Central memory CD8-positive, alpha-beta T cell (primary cell): ENCODE measurements around the gene SLC17A9.
"Not testable (repeated sequence)": the region's sequence is repeated elsewhere in the genome, so short reads cannot be mapped to it uniquely, and the experiment has no call there.

Experiments used
- ATAC-seq: fragments of 150-1000 bp; cut with Tn5 transposase; replicated peaks from 2 replicates; pipeline ENCODE4 v1.10.0; 2022; ENCODE audit warnings: mild to moderate bottlenecking, moderate FRiP score, moderate number of reproducible peaks; ENCODE audit not compliant: poor library complexity, severe bottlenecking; ENCODE audit errors: extremely low read depth
- DNase-seq, 2 donors: peaks; one replicate each; pipeline ENCODE4 v3.0.0; 2021; ENCODE audit warnings: low spot score in 2 of 2
- H3K27ac Mint-ChIP-seq: one replicate; pipeline ENCODE4 v1.8.0; 2022; ENCODE audit warnings: low read depth, mild to moderate bottlenecking, moderate library complexity, mixed read lengths
- H3K27me3 Mint-ChIP-seq: one replicate; pipeline ENCODE4 v1.8.0; 2022; ENCODE audit warnings: mixed read lengths
- H3K36me3 Mint-ChIP-seq: one replicate; pipeline ENCODE4 v1.8.0; 2022; ENCODE audit warnings: mild to moderate bottlenecking, moderate library complexity, mixed read lengths; ENCODE audit not compliant: insufficient read depth
- H3K4me1 Mint-ChIP-seq: one replicate; pipeline ENCODE4 v1.8.0; 2022; ENCODE audit warnings: mixed read lengths
- H3K4me3 Mint-ChIP-seq: one replicate; pipeline ENCODE4 v1.8.0; 2022; ENCODE audit warnings: mild to moderate bottlenecking, moderate library complexity, mixed read lengths
- H3K9me3 Mint-ChIP-seq: one replicate; pipeline ENCODE4 v1.8.0; 2022; ENCODE audit warnings: mixed read lengths

The SLC17A9 gene

DNA sequence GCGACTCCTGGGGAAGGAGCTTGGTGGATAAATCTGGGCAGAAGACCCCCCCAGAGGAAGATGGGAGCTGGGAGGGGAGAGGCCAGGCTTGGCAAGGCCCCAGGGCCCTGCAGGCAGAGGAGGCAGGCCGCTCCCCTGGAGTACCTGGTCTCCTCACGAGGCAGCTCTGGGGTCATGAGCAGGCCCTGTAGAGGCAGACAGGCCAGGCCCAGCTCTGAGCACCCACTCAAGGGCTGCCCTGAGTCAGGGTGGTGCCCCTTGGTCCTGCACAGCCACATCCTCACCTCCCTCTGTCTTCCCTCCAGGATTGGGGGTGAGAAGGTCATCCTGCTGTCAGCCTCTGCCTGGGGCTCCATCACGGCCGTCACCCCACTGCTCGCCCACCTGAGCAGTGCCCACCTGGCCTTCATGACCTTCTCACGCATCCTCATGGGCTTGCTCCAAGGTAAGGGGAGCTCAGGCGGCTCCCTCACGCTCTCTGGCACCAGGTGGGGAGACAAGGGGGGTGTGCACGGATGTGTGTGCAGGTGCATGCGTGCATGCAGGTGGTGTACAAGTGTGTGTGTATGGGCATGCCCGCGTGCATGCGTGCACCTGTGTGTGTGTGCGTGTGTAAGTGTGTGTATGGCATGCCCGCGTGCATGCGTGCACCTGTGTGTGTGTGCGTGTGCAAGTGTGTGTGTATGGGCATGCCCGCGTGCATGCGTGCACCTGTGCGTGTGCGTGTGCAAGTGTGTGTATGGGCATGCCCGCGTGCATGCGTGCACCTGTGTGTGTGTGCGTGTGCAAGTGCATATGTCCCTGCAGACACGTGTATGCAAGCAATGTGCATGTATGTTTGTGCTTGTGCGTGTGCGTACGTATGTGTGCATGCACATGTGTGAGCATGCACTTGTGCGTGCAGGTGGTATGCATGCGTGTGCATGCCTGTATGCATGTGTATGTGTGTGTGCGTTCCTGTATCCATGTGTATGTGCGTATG lies 4.9 kb downstream of the SLC17A9 start:
- DNase-seq (no peak), ATAC-seq (no peak)
- peaks cover 20% of the 10 kb centered on the region for H3K4me1 Mint-ChIP-seq
- H3K4me3 Mint-ChIP-seq: no peak overlapping the region
- H3K36me3 Mint-ChIP-seq: peaks cover 6% of the 10 kb centered on the region
- H3K27me3 Mint-ChIP-seq: no peaks in the 10 kb centered on the region
- H3K9me3 Mint-ChIP-seq: no peaks in the 10 kb centered on the region
- H3K27ac Mint-ChIP-seq: no peak overlapping the region

DNA sequence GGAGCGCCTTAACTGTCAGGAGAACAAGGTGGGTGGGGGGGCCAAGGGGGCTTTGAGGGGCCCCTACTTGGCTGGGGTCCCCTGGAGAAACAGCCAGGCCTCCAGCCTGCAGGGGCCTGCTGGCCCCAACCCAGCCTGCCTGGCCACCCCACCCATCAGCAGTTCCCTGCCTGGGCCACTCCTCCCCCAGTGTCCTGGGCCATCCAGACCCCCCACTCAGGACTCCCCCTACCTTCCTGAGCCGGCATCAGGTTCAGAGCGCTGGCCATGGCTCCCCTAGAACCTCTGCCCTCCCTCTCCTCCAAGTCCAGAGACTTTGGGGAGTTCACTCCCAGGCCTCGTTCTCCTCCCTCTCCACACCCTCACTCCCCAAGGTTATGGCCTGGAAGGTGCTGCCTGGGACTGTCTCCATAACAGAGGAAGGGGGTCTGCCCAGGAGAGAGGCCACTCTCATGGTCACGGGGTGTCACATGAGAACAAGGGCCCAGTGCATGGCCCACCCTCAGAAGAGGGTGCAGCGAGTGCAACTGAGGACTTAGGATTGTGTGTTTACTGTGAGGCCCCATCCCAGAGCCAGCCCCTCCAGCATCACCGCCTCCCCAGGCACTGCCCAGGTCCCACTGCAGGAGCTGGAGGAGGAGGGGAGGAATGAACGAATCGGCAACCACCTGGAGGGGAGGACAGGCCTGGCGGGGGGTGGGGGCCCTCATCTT lies 6.0 kb downstream of the SLC17A9 start:
- no peak for DNase-seq
- H3K27me3 Mint-ChIP-seq: no peaks in the 10 kb centered on the region
- ATAC-seq: no peak
- no peaks in the 10 kb centered on the region for H3K9me3 Mint-ChIP-seq
- H3K27ac Mint-ChIP-seq: no peak overlapping the region
- H3K4me1 Mint-ChIP-seq: peaks cover 14% of the 10 kb centered on the region
- peaks cover 6% of the 10 kb centered on the region for H3K36me3 Mint-ChIP-seq
- H3K4me3 Mint-ChIP-seq: no peak overlapping the region

DNA sequence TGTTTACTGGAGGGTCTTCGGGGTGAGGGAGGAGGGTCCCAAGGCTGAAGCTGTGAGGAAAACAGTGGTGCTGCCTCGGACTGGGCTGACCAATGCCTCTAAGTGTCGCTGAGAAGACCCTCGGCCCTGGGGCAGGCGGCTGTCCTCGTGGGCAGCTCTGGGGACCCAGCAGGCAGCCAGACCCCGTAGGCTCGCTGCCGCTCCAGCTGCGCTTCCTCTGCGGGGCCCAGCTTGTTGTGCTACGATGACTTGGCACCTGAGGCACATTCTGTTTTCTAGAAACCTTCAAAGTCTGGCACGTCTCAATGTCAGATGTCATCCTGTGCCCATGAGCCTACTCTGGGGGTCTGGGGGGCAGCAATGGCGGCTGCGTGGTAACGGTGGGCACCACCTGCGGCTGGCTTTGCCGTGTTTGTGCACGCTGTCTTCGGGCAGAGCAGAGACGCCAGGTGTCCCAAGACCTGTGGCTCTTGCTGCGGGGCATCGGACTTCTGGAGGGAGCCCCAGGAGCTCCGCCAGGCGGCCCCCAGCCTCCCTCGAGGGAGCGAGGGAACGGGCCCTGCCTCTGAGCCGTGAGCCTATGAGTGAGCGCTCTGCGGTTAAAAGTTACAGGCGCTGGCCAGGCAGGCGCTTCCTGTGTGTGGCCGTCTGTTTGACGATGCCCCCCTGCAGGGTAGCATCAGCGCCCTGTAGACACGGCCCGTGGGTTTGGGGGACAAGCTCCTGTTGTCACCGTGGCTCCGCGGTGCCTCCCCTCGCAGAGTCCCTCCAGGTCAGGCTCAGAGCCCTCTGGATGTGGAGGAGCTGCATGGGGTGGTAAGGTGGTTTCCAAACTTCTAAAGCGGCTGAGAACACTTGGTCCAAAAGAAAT lies 6.8 kb downstream of the SLC17A9 start:
- H3K27me3 Mint-ChIP-seq: no peaks in the 10 kb centered on the region
- H3K4me3 Mint-ChIP-seq: no peak overlapping the region

DNA sequence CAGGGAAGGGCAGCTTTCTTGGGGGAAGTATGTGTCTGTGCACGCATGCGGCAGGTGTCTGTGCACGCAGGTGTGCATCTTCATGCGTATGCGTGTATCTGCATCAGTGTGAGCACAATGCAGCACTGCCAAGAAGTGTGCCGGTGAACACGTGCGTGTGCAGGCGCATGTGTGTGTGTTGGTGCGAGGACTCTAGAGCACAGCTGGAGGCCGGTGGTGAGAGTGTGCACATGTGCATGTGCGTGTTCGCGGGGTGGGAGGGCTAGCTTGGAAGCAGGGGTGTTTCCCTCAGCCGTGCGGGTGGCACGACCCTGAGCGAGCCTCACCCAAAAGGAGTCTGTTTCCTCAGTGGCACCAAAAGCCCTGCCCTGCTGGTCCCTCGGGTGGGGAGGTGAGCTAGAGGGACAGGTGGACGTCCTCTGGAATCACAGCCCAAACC lies 7.5 kb downstream of the SLC17A9 start:
- Mint-ChIP-seq H3K36me3 (peaks cover 5% of the 10 kb centered on the region), H3K4me1 (no peaks in the 10 kb centered on the region), H3K9me3 (no peaks in the 10 kb centered on the region), H3K27ac (no peak overlapping the region), H3K27me3 (no peaks in the 10 kb centered on the region), H3K4me3 (no peak overlapping the region)
- ATAC-seq (no peak), DNase-seq (no peak)

More for the DNA sequence above, 6.8 kb downstream of the SLC17A9 start:
- Mint-ChIP-seq H3K9me3 (no peaks in the 10 kb centered on the region), H3K36me3 (peaks cover 5% of the 10 kb centered on the region), H3K27ac (no peak overlapping the region), H3K4me1 (peaks cover 6% of the 10 kb centered on the region)
- DNase-seq (no peak), ATAC-seq (no peak)

DNA sequence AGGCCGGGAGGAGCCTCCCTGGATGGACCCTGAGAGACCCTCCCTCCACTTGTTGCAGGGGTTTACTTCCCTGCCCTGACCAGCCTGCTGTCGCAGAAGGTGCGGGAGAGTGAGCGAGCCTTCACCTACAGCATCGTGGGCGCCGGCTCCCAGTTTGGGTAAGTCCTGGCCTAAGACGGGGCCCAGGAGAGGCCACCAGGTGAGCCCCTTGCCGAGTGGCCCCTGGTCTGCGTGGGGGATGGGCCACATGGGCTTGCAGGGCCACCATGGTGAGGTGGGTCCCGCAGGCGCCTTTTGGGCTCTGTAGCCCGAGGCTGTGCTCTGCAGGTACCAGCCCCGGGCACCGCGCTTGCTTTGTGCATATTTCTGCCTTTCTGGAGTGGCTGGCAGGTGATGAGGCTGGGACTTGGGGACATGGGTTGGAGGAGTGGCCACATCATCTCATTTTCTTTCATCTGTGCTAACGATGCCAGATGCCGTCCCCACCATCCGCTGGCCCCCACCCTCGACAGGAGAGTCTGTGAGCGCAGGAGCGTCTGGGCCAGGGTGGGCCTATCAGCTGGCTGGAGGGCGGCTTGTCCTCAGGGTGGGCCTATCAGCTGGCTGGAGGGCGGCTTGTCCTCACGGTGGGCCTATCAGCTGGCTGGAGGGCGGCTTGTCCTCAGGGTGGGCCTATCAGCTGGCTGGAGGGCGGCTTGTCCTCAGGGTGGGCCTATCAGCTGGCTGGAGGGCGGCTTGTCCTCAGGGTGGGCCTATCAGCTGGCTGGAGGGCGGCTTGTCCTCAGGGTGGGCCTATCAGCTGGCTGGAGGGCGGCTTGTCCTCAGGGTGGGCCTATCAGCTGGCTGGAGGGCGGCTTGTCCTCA lies 8.2 kb downstream of the SLC17A9 start:
- not testable (repeated sequence) for H3K9me3 Mint-ChIP-seq, H3K27me3 Mint-ChIP-seq, H3K36me3 Mint-ChIP-seq, H3K4me1 Mint-ChIP-seq, DNase-seq, H3K27ac Mint-ChIP-seq, ATAC-seq, H3K4me3 Mint-ChIP-seq

DNA sequence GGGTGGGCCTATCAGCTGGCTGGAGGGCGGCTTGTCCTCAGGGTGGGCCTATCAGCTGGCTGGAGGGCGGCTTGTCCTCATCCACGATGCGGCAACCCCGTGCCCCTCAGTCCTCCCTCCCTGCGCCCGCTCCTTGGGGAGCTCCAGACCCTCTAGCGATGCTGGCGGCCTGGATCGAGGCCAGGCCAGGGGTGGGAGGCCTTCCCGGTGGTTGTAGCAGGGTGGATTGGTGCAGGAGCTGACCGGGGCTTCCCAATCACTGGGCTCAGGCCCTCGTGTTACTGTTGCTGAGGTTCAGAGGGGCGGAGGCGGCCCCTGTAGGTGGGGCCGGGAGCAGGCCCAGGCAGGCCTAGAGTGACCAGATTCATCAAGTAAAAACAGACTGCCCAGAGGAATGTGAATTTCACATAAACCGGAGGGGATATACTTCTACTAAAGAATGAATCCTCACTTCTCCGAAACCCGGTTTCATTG lies 8.8 kb downstream of the SLC17A9 start:
- H3K4me1 Mint-ChIP-seq: no peaks in the 10 kb centered on the region
- no peak overlapping the region for H3K4me3 Mint-ChIP-seq
- no peaks in the 10 kb centered on the region for H3K27me3 Mint-ChIP-seq
- H3K9me3 Mint-ChIP-seq: no peaks in the 10 kb centered on the region
- no peak for DNase-seq
- H3K27ac Mint-ChIP-seq: no peak overlapping the region
- no peak for ATAC-seq
- H3K36me3 Mint-ChIP-seq: peaks cover 5% of the 10 kb centered on the region

DNA sequence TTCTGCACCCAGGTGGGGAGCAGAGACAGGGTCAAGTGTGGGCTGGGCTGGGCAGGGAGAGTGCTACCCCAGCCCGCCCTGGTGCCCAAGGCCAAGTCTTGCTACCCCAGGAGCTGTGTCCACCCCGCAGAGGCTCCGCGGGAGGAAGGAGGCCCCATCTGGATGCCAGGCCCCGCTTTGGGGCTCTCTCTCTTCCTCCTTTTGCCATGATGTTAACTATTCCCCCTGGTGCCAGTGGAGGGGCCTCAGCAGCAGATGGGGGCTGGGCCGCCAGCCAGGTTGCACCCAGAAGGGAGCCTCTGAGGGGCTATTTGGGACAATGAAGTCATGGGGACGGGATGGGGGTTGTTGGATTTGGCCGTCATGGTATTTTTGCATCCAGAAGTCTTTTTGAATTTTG lies 9.3 kb downstream of the SLC17A9 start:
- Mint-ChIP-seq H3K9me3 (no peaks in the 10 kb centered on the region), H3K4me1 (no peaks in the 10 kb centered on the region), H3K27me3 (no peaks in the 10 kb centered on the region), H3K36me3 (peaks cover 5% of the 10 kb centered on the region), H3K27ac (no peak overlapping the region), H3K4me3 (no peak overlapping the region)
- DNase-seq: no peak
- no peak for ATAC-seq

DNA sequence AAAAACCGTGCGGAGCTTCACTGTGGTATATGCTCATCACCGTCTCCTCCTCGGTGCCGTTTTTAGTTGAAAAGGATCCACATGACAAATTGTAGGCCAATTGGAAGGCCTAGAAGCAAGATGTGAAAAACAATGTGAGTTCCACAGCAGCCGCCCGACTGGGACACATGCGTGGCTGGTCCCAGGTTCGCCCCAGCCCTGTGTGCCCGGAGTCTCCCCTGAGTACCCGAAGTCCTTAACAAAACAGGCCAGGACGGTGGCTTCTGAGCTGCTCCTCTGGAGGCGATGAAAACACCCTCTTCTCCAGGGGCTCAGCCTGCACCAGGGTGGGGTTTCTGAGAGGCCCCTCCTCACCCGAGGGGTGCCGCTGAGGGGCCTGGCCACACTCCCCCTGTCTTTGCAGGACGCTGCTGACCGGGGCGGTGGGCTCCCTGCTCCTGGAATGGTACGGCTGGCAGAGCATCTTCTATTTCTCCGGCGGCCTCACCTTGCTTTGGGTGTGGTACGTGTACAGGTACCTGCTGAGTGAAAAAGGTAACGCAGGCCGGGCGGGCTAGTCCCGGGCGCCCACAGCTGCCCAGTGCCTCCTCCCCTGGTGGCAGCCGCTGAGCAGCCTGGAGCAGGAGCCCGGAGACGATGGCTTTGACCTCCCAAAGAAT lies 9.8 kb downstream of the SLC17A9 start:
- peaks cover 5% of the 10 kb centered on the region for H3K36me3 Mint-ChIP-seq
- no peak overlapping the region for H3K27ac Mint-ChIP-seq
- no peak overlapping the region for H3K4me3 Mint-ChIP-seq

DNA sequence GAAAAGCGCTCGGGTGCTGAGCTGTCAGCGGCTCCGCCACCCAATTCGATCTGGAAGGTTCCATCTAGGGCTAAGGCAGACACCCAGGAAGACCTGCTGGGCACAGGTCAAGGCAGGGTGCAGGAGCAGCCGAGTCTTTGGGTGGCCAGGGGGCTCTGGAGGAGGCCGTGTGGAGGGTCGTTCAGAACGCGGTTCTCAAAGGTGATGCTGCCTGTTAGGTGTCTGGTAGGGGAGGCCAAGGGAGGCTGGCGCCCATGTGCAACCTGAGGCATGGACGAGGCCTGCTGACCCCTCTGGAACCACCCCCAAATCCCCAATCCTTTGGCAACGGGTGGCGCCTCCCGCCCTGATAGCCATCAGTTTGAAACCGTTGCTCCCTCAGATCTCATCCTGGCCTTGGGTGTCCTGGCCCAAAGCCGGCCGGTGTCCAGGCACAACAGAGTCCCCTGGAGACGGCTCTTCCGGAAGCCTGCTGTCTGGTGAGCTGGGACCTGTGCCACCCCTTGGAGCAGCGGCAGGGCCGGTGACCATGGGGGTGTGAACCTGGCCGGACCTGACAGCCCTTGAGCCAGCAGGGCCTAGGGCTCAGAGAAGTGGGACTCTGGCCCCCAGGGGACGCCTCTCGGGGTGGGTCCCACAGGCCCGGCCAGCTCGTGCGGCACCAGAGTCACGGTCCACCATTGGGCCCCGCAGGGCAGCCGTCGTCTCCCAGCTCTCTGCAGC lies 10.5 kb downstream of the SLC17A9 start:
- H3K4me1 Mint-ChIP-seq: no peaks in the 10 kb centered on the region
- H3K27me3 Mint-ChIP-seq: no peaks in the 10 kb centered on the region
- H3K36me3 Mint-ChIP-seq: peaks cover 5% of the 10 kb centered on the region
- no peak overlapping the region for H3K27ac Mint-ChIP-seq
- no peaks in the 10 kb centered on the region for H3K9me3 Mint-ChIP-seq
- ATAC-seq: no peak
- no peak for DNase-seq
- no peak overlapping the region for H3K4me3 Mint-ChIP-seq

More for the DNA sequence above, 9.8 kb downstream of the SLC17A9 start:
- H3K9me3 Mint-ChIP-seq: no peaks in the 10 kb centered on the region
- DNase-seq (no peak), ATAC-seq (no peak)
- no peaks in the 10 kb centered on the region for H3K27me3 Mint-ChIP-seq
- no peaks in the 10 kb centered on the region for H3K4me1 Mint-ChIP-seq

DNA sequence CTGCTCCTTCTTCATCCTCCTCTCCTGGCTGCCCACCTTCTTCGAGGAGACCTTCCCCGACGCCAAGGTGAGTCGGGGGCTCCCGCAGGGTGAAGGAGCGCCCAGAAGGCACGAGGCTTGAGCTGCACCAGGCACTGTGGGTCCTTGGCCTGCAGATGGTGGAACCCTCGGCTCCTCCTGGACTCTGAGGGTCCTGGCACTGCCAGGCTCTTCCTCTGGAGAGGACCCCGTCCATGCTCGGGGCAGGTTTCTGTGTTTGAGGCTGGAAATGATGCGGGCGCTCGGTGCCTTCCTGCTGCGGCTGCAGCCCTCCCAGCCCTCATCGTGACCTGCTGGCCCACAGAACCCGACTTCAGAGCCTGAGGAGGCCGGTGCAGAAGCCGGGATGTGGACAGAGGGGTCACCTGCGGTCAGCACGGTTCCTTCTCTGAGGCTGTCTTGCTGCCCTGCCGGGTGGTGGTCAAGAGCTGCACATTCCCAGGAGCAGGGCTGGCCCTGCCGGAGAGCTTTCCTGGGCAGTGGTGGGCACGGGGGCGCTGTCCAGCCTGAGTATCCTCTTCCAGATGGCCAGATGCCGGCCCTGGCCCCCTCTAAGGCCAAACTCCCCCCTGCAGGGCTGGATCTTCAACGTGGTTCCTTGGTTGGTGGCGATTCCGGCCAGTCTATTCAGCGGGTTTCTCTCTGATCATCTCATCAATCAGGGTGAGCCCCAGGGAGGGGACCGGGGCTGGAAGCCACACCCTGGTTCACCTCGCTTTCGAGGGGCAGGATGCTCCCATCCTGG lies 11.3 kb downstream of the SLC17A9 start:
- Mint-ChIP-seq H3K4me1 (no peaks in the 10 kb centered on the region), H3K4me3 (no peak overlapping the region), H3K9me3 (no peaks in the 10 kb centered on the region), H3K27ac (no peak overlapping the region), H3K36me3 (peaks cover 5% of the 10 kb centered on the region), H3K27me3 (no peaks in the 10 kb centered on the region)
- ATAC-seq (no peak), DNase-seq (no peak)
